Erythroblast (primary cell): ENCODE data around the gene NRAS.

Experiments
- GATA1 ChIP-seq: IDR thresholded peaks from 2 replicates; pipeline ENCODE4 v1.6.1; 2011; ENCODE audit warnings: low read depth, mild to moderate bottlenecking, control low read depth, low read length, moderate library complexity
- POLR2A ChIP-seq: IDR thresholded peaks from 2 replicates; pipeline ENCODE4 v1.6.1; 2011; ENCODE audit warnings: mild to moderate bottlenecking, low read length

DNA sequence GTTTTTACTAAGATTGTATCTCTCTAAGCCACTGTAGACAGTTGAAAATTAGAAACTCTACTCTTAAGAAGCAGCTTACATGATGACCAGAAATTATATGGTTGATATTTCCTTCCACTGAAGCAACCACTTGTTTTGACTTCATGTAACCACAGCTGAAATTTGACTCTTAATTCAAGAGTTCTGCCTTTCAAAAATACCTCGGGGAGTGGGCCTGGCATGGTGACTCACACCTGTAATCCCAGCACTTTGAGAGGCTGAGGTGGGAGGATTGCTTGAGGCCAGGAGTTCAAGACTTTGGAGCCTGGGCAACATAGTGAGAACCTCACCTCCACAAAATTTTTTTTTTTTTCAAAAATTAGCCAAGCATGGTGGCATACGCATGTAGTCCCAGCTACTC is 25.5 kb downstream of the NRAS start:
- TF ChIP-seq POLR2A (no peak), GATA1 (no peak)
